ENCODE data around the gene TMEM151B. TPM values are rescaled to one million over a fixed set of nuclear protein-coding genes. Genes with fewer than 3 reads are reported as not detected.

The TMEM151B gene
- total RNA-seq, 2 donors from 2014 or later: 0.11 to 2.6 TPM

DNA sequence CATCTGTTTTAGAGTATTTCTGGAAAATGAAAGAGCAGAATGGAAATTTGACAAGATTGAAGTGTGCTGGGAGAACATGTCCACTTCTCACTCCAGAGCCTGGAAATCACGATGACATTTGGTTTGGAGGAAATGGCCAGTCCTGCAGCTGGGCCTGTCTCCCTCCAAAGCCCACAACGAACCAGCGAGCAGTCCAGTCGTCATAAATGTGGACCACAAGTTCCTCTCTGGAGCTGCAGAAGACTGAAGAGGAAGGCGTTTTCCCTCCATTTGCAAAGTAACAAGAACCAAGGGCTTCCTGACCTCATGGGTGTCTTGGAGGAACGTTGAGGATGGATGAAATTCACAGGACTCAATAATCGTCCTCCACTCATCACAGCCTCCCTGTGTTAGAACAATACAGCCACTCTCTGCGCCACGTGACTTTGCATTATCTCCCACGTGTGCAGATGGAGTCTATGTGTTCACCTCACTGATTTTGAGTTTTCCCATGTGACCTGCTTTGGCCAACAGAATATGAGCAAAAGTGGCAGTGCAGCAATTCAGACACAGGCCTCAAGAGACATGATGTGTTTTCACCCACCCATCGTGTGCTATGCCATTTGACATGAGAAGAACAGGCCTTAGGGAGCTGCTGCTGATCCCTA, 63.1 kb downstream of the TMEM151B start:
- TF ChIP-seq, protein P1, sequence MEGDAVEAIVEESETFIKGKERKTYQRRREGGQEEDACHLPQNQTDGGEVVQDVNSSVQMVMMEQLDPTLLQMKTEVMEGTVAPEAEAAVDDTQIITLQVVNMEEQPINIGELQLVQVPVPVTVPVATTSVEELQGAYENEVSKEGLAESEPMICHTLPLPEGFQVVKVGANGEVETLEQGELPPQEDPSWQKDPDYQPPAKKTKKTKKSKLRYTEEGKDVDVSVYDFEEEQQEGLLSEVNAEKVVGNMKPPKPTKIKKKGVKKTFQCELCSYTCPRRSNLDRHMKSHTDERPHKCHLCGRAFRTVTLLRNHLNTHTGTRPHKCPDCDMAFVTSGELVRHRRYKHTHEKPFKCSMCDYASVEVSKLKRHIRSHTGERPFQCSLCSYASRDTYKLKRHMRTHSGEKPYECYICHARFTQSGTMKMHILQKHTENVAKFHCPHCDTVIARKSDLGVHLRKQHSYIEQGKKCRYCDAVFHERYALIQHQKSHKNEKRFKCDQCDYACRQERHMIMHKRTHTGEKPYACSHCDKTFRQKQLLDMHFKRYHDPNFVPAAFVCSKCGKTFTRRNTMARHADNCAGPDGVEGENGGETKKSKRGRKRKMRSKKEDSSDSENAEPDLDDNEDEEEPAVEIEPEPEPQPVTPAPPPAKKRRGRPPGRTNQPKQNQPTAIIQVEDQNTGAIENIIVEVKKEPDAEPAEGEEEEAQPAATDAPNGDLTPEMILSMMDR (IDR thresholded peaks at IDR 0.05): no peak
- no peak overlapping the region for H3K27ac ChIP-seq
- no peaks in the 10 kb centered on the region for H3K4me1 ChIP-seq
- DNase-seq (ENCODE audit: low spot score): no peak
- H3K36me3 ChIP-seq: no peaks in the 10 kb centered on the region
- H3K9me3 ChIP-seq: no peaks in the 10 kb centered on the region
- no peak overlapping the region for H3K4me3 ChIP-seq
- peaks cover 0 to 6% of the 10 kb centered on the region in 2 donors for H3K27me3 ChIP-seq

DNA sequence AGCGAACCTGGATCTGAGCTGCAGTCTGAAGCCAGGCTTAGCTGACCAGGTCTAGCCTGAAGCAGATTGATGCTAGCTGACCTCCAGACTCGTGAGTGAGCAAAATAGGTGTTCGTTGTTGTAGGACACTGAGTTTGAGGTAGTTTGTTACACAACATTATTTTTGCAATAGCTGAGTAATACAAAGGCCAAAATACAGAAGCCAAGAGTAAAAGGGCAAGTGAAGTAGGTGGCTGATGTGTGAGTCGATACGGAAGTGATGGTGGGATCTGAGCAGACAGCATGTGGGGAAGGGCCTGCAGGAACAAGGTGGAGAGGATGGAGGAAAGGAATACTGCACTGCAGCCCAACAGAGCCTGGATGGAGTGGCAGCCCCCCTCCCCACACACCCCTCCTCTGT, 63.7 kb downstream of the TMEM151B start:
- DNase-seq (ENCODE audit: low spot score): no peak
- no peaks in the 10 kb centered on the region for H3K4me1 ChIP-seq
- TF ChIP-seq, protein P1 (IDR thresholded peaks at IDR 0.05): no peak
- no peak overlapping the region for H3K4me3 ChIP-seq
- H3K27ac ChIP-seq: no peak overlapping the region
- peaks cover 0 to 6% of the 10 kb centered on the region in 2 donors for H3K27me3 ChIP-seq
- H3K9me3 ChIP-seq: no peaks in the 10 kb centered on the region
- H3K36me3 ChIP-seq: no peaks in the 10 kb centered on the region

DNA sequence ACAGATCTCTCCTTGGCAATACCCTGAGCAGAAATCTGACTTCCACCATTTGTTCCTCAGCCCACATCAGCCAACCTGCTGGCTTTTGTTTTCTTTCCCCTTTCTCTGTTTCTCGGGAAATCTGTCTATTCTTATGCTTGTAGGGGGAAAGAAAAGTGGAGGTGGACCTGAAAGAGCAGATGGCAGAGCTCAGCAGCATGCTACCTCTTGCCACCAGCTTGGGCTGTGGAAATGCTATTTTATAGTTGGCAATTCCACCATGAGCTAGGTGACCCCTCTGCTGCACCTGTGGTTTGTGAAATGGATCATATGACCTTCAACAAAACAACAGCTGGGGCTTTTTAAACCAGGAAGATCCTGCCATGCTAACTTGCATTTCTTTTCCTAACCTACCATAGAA, 65.4 kb downstream of the TMEM151B start:
- Histone ChIP-seq H3K4me3 (no peak overlapping the region), H3K36me3 (no peaks in the 10 kb centered on the region), H3K27me3 (peaks cover 0 to 6% of the 10 kb centered on the region in 2 donors), H3K27ac (no peak overlapping the region), H3K9me3 (no peaks in the 10 kb centered on the region), H3K4me1 (no peaks in the 10 kb centered on the region)
- TF ChIP-seq, protein P1 (IDR thresholded peaks at IDR 0.05): no peak
- no peak for DNase-seq (ENCODE audit: low spot score)

DNA sequence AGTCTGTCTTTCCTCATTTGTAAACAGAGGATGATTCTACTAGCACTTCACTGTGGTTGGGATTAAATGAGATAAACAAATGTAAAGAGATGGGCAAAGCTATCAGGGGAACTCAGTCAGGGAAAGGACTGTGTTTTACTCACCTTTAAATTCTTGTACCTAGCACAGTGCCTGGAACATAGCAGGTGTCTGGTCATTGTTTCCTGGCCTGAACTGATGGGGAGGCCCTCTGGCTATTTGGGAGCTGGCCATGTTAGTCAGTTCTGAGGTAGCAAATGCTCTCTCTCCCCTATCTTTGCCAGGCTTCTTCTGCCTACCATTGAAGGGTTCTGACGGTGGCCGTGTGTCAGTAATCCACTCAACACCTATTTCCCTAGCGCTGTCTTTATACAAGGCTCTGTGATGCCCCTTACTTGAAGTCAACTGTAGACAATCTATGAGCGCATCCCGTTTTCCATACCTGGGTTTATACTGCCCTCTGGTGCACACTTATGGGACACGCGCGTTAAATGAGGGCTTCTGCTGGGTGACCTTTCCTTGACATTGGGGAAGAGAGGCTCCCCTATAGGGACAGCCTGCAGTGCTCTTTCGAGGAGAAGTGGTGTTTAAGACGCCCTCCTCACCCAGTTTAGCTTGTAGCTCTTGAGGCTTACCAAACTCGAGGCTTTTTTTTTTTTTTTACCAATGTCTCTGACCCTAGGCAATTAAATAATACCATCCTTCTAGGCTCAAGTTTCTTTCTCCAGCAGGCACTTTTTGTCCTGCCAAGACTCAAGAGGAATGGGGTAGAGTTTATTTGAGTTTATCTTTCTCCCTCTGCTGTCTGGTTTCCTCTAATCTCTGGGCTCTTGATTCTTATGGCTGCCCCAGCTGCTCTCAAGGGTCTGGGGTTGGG, 68.2 kb downstream of the TMEM151B start:
- peak overlapping the region in 1 of 2 donors; percentile 11 for H3K27ac ChIP-seq
- H3K9me3 ChIP-seq: no peaks in the 10 kb centered on the region
- H3K36me3 ChIP-seq: no peaks in the 10 kb centered on the region
- TF ChIP-seq, protein P1 (IDR thresholded peaks at IDR 0.05): peak; percentile 63 to 73
- H3K4me3 ChIP-seq: no peak overlapping the region
- DNase-seq (ENCODE audit: low spot score): peak; percentile 69
- H3K4me1 ChIP-seq: peaks cover 0 to 10% of the 10 kb centered on the region in 2 donors
- no peaks in the 10 kb centered on the region for H3K27me3 ChIP-seq

DNA sequence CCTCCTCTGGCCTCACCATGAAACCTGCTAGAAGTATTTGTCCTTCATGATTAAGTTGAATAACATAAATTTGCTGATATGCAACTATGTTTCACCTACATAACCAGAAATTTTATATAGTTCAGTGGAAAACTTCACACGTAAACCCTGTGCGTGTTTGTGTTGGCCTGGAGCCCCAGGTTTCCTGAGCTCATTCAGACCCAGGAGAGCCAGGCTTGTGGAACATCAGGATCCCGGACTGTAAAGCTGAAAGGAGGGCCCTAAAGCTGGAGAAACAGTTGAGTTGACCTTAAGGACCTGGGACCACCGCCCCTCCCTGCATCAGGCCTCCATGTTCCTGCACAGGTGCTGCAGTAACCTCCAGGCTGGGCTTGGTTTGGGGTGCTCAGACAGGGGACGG, 69.1 kb downstream of the TMEM151B start:
- no peaks in the 10 kb centered on the region for H3K36me3 ChIP-seq
- TF ChIP-seq, protein P1 (IDR thresholded peaks at IDR 0.05): no peak
- no peaks in the 10 kb centered on the region for H3K27me3 ChIP-seq
- no peak for DNase-seq (ENCODE audit: low spot score)
- no peak overlapping the region for H3K27ac ChIP-seq
- H3K4me1 ChIP-seq: peaks cover 0 to 10% of the 10 kb centered on the region in 2 donors
- no peak overlapping the region for H3K4me3 ChIP-seq
- H3K9me3 ChIP-seq: no peaks in the 10 kb centered on the region

All from right atrium auricular region (tissue), 2 donors.